HG02981 (cell line): Measurements from ENCODE around the gene SHANK2.

ENCODE experiments used
- ATAC-seq: cut with Tn5 transposase; IDR thresholded peaks from one replicate; pipeline ENCODE4 v1.9.1; 2021; ENCODE audit warnings: mild to moderate bottlenecking, moderate library complexity; ENCODE audit not compliant: unreplicated experiment

SHANK2 gene

DNA sequence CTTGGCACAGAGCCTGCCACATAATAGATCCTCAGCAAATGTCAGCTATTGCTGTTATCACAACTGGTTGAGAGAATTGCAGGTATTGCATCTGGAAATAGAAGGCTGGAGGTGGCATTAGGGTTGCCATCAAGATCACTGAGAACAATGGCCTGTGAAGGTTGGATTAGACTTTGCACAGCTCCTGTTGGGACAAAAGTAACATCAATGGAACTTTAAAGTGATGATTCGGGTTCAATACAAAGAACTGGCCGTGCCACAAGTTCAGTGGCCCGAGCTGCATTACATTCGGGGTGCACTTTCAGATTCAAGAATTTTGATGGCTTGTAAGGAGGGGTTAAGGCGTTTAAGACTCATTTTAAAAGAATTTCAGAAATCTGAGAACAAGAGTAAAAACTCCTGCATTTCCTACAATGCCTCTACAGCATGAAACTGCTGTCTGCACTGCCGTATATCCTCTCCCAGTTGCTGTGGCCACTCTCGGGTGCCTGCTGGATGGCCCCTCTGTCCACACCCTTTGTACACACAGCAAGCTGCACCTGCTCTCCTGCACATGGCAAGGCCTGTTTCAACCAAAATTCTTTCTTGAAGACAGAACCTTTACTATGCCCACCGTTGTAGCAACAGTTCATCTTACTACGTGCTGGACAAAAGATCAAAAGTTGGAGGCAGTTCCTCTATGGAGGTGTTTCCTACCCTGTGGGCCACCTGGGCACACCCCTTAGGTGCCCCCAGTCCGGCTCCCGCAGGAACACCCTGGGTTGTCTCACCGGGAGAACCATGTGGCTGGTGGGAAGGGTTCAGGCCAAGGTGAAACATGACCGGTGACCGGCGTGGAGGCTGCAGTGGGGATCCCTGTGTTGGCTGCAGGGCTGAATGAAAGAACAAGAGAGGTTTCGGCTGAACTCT is 17.5 kb upstream of the SHANK2 start:
- ATAC-seq = no peak

DNA sequence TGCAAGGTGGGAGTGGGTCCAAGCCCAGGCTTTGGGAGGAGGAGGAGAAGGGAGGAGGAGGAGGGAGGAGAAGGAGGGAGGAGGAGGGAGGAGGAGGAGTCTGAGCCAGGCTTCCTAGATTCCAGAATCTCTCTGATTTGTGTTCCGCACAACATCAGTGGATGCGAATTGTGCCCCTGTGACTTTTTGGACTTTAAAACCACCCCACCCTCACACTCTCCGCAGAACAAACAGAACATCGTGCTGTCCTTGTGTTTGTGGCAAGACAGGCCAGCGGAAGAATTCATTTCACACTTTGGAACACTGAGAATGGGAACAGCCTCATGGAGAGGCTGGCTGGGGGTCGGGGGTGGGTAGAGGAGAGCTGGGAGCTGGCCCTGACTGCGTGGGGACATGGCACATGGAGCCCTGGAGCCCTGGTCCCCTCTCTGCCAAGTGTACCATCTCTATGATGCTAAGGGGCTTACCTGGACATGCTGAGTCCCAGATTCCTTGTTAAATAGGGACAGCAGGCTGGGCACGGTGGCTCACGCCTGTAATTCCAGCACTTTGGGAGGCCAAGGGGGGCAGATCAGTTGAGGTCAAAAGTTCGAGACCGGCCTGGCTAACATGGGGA is 16.4 kb upstream of the SHANK2 start:
- ATAC-seq = no peak

DNA sequence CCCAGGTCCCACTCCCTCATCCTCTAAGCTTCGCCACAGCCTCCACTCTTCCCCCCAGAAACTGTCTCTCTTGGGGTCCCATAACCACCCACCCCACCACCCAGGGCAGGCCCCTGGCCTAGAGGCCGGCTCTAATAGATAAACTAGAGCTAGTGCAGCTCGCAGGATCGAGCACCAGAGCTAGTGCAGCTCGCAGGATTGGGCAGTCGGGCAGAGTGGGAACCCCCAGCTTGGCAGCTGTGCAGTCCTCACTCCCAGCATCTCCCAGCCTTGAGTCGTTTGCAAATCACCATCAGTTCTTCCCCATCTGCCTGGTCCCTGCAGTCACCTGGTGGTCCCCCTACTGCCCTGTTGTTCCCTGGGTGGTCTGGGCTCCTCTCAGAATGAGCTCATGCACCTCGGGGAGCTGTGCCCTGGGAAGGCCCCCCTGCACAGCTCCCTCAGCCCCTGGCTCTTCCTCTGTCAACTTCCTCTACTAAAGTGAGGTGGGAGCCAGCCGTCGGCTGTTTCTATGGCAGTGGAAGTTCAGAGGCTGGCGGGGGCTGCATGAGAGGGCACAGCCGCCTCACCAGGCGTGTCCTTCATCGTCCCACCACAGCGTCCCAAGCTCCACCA is 15.5 kb upstream of the SHANK2 start:
- no peak for ATAC-seq

- no peak for ATAC-seq
Observed at GRCh38 chr11:71266114-71266833, 13.9 kb upstream of the SHANK2 start.

- ATAC-seq = no peak
Observed at GRCh38 chr11:71265559-71266092, 13.2 kb upstream of the SHANK2 start.

DNA sequence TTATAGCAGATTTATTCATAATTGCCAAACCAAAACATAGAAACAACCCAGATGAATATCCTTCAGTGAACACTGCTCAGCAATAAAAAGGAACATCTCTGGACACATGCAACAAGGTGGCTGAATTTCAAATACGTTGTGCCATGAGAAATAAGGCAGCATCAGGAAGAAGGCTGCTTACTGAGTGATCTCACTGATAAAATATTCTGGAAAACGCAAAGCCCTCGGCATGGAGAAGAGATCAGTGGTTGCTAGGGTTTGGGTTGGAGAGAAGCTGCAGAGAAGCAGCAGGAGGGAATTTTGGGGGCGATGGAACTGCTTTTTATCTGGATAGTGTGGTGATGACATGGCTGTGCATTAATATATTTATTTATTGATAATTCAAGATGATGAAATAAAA is 11.0 kb upstream of the SHANK2 start:
- no peak for ATAC-seq

DNA sequence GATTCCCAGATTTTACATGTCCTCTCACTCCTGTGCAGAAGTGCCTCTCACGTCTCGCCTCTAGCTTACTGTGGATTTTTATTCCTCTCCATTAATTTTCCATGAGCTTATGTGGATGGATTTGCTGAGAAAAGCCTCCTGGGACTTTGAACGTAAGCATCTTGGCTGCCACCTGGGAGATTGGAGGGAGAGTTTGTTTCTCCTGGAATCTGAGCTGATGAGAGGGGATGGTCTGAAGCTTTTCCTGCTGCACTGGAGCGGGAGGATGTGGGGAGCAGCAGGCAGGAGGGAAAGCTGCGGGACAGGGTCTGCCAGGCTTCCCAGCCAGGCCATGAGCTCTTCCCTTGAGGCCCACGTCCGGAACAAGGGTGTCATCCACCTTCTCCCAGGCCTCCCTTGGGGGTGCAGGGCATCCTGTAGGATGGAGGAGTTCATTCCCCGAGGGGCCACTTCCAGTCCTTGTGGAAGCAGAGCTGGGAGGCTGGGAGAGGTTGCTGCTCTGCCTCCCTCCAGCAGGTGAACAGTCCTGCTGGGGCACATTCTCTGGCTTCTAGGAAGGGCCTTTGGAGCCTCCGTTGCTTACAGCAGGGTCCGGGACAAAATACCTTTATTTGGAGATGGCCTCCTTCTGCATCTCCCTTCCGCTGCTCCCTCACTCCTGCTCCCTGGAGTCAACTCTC is 3.6 kb upstream of the SHANK2 start:
- ATAC-seq = no peak

GRCh38 chr11:71255323-71255722 is 2.9 kb upstream of the SHANK2 start:
- ATAC-seq = no peak

DNA sequence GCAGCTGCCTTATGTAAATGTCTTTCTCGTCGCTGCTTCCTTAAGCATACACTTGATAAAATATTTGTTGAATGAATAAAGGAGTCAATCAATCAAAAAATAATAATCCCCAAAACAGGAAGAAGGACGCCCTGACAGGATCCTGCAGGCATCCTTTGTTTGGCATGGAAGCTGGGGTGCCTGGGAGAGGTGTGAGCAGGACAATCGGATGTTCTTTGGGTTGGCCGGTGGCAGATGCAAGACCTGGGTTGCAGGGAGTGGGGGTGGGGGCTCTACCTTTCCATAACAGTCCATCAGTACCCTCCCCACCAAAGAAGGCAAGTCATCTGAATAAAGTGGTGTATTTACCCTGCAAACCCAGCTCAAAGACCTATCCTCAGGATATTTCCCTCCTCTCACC is 1.4 kb upstream of the SHANK2 start:
- no peak for ATAC-seq

DNA sequence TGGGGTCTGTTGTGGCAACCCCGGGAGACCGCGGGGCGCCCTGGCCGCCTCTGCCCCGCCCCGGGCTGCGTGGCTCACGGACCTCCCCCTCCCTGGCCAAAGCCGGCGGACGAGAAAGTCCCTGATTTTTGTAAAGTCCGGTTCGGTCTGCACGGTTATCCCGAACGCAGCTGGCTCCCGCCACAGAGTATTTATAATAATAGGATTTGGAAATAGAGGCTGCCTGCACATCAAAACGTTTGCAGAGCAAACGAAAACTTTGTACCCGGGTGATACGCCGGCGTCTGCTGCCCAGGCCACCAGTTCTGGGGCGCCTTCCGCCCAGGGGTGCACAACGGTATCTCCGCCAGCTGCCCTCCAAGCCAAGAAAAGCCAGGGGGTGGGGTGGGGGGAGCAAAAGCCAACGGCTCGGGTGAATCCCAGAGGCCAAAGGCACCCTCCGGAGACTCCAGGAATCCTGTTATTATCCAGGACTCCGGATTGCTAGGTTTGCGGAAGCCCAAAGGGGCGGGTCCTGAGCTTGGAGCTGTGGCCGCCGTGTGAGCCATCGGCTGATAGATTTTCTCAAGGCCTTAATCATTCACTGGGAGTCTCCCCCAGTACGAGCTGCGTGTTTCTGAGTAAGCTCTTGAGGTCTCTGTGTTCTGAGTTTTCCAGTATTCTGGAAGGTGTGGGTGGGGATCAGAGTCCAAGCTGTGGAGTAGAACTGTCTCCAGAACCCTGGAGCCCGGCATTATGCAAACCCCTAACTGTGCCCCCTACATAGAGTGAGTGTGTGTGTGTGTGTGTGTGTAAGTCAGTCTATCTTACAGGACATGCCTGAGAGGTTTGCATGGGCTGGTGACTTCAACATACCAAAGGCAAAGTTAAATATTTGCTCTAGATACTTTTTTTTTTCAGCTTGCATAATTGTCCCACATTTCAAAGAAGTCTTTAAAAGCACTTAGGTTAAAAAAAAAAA is 673 bp upstream of the SHANK2 start:
- ATAC-seq = no peak

DNA sequence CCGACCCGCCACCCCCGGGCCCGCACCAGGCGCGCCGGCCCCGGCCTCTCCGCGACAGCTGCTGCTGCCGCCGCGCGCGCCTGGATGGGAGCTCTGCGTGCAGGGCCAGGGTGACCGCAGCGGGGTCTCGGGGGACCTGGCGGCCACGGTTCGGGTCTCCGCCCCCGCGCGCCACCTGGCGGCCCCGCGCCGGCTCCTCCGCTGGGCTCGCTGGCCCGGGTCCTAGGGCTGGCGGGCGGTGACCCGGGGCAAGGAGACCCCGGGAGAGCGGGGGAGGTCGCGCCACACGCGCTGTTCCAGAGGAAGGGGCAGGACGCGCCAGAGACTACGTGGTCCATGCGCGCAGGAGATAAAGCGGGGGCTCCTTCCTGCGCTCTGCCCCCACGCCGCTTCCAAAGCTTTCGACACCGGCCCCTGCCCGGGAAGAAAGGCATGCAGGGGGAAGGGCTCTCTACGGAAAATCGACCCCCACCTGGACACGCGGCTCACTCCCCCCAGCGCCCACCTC is 562 bp downstream of the SHANK2 start:
- ATAC-seq = no peak

GRCh38 chr11:71251151-71251721 is 1.1 kb downstream of the SHANK2 start:
- ATAC-seq = no peak

DNA sequence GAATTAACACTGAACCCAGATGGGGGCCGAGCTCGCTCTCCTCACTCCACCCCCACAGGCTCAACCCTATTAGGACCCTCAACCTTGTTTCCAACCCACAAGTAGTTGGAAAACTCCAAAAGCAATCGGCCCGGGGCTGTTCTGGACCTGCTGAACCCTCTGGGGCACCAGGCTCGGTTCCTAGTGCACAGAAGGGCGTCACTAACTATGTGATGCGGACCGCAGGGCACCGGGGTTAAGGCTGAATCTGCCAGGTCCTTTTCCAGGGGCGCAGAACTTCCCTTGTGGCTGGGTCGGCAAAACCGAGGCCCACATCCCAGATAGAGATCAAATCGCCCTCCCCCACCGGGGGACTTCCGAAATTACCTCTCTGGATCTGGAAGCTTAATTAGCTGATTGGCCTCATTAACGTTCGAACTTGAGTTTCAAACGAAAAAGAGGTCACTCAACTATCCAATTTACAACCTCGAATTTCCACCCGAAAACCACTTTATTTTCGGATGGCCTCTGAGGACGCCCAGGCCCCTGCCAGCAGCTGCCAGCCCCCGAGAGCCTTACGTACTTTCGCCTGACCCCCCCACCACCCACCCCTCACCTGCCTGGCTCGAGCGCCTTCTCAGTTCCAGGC is 1.7 kb downstream of the SHANK2 start:
- ATAC-seq = no peak

DNA sequence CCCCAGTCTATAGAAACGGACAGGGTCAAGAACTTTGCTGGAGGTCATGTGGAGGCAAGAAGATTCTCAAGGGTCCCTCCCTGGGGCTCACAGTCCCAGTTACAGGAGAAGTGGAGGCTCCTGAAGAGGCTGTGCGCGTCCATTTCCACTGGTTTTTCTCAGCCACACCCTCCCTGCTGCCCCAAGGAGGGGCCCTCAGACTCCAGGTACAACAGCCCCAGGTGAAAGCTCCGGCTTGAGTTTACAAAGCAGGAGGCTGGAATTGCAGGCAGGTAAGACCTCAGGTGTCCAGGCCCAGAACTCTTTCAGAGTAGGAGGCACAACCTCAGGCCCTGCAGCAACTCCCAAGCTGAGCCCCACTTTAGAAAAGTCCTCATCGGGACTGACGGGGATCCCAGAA is 3.1 kb downstream of the SHANK2 start:
- no peak for ATAC-seq

GRCh38 chr11:71248656-71249055 is 3.7 kb downstream of the SHANK2 start:
- ATAC-seq = no peak

- no peak for ATAC-seq
Observed at GRCh38 chr11:71248251-71248570, 4.2 kb downstream of the SHANK2 start.

GRCh38 chr11:71247551-71248250 is 4.7 kb downstream of the SHANK2 start:
- ATAC-seq = no peak

GRCh38 chr11:71246559-71246958 is 5.8 kb downstream of the SHANK2 start:
- no peak for ATAC-seq
